ENCODE results near the gene MRPS34.
"Not testable (repeated sequence)": the region's sequence is repeated elsewhere in the genome, so short reads cannot be mapped to it uniquely, and the experiment has no call there.

The MRPS34 gene

DNA sequence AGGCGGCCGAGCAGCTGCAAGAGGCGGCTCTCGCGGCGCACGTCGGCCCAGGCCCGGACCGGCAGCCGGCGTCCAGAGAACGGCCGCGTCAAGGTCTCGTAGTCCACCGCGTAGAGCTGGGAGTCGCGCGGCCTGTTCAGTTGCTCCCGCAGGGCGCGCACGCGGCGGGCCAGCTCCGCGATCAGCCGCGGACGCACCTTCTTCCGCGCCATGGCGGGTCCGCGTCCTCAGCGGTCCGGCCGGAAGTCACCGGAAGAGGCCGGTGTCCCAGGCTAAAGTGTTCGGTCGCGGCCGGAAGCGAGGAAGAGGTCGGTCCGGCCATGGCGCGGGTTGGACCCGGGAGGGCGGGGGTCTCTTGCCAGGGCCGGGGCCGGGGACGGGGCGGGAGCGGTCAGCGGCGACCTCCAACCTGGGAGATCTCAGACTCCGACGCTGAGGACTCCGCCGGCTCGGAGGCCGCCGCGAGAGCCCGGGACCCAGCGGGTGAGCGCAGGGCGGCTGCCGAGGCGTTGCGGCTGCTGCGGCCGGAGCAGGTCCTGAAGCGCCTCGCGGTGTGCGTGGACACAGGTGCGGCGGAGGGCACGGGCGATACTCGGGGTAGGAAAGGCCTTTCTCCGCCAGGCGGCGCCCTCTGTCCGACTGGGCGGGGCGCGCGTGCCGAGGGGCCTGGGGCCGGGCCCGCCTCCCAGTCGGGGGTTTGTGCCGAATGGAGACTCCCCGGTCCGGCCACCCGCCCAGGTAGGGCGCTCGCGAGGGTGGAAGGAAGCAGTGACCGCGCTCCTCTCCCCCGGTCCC lies at the start of gene MRPS34:
TSS of gene MRPS34 (minus strand) at position 227 of the 795 bp plus-strand sequence. CDS start at position 212, 15 bp downstream.
- peak; percentile 55 to 65 for DNase-seq (ENCODE audit: low read depth in 2 of 2)

DNA sequence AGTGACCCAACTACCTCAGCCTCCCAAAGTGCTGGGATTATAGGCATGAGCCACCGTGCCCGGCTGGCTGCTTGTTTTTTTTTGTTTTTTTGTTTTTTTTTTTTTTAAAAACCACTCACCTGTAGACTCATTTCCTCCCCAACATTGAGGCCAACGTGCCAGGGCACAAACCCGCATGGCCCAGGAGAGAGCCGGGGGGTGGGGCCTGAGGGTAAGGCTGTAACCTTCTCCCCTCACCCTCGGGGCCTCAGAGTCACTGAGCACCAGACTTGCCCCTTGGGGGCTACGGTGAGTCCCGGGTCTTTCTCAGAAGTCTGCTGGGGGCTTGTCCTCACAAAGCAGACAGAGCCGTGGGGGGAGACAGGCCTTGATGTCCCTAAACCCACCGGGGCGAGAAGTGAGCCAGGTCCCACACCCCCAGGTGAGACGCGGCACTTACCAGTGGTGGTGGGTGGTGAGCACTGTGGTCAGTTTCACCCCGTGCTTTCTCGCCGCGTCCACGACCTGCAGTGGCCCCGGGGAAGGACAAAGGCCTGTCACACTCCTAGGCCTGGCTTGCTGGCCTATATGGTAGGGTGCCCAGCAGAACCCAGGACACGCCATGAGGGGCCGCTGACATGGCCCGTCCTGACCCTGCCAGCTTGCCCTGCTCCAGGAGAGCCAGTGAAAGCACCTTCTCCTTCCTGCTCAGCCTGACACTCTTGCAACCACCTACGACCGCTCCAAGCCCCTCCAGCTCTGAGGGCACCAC lies 49.1 kb upstream of the MRPS34 start:
- no peak for DNase-seq (ENCODE audit: low read depth in 2 of 2)

DNA sequence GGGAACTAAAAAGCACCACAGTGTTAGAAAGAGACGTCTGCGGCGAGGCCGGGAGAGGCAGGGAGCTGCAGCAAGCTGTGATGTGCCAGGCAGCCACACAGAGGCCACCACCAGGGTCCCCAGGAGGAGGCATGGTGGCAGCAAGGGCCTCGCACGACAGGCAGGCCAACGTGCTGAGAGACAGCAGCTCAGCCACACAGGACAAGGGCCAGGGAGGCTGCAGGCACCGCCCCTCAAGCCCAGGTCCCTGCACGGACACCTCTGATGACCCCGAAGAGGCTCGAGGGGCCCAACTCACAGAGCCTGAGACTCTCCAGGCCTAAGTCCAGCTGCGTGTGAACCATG lies 48.0 kb upstream of the MRPS34 start:
- no peak for DNase-seq (ENCODE audit: low read depth in 2 of 2)

- no peak for DNase-seq (ENCODE audit: low read depth in 2 of 2)
Measured at GRCh38 chr16:1820096-1820945, 47.4 kb upstream of the MRPS34 start.

DNA sequence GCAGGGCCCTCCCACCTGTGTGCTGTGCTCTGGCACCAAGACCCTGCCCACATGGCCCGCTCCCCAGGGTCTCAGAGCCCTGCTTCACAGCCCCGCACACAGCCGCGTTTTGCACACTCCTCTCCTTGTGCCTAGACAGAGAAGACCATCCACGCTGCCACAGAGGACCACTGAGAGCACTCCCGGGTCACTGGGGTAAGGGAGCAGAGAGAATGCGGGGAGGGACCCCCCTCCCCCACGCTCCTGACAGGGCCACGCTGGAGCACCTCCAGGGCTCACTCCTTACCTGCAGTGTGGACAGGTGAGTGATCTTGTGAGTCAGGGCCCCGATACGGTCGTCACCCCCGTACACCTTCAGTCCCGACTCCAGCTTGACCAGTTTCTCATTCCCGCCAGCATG lies 46.7 kb upstream of the MRPS34 start:
- no peak for DNase-seq (ENCODE audit: low read depth in 2 of 2)

DNA sequence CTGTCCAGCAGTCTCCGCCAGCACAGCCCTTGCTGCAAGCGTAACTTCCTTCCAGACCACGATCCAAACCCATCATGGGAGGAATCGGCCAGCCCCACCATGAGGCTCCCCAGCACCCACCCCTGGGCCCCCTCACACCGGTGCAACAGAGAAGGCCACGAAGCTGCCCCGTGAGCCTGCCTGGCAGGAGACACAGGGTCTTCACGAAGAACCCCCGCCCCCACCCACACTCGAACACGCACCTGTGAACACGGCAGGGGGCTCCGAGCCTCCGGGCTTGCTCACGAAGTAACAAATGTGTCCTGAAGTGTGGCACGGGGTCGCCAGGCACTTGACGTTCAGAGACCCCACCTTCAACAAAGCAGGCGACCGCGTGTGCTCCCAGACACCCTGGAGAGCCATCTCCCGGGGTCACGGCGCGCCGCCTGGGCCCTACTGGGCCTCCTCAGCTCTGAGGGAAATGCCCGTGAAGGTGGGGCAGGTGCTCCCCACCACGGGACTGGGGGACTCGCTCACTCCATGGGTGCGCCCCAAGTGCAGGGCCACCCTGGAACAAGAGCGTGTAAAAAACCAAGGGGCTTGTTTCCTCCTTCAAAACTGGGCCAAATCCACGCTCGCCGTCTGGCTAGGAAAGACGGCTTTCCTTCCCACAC lies 46.1 kb upstream of the MRPS34 start:
- no peak for DNase-seq (ENCODE audit: low read depth in 2 of 2)

DNA sequence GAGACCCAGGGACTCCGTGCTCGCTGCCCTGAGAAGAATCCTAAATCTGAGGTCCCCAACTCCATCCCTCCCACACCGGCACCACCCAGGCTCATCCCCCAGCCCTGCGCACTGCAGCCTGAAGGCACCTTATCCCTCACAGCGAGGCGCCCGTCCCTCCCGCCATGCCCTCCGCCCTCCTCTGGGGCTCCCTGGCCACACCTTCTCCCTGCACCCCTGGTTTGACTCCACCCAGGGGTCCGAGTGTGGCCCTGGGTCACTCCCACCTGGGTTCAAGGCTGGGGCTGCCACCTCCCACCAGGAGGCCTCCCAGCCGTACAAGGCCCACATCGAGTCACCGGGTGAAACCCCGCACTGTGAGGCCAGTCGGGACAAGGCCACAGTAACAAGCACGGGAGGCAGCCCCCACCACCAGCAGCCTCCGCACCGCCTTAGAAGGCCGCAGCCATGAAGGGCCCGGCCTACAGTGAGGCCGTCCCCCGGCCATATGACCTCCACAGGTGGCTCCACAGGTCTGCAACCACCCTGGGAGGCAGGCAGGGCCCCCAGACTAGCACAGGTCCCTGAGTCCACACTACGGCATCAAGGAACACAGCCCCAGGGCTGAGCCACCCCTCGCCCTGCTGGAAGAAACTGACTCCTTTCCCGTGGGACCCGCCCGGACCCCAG lies 45.4 kb upstream of the MRPS34 start:
- no peak for DNase-seq (ENCODE audit: low read depth in 2 of 2)

DNA sequence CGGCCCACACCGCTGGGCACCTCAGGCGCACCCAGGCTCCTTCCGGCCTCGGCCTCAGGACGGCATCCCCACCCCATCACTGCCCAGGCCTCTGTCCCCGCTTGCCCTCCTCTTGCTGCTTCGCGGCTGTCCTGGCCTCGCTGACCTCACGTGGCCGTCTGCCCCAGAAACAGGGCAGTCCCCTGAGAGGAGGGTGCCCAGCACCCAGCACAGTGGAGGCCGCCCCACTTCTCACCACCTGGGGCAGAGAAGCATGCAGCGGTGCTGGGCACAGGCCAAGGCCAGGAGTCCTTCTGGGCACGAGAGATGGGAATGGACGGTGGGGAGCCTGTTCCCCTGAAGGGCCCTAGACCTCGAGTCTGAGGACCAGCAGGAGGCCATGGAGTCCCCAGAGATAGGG lies 44.8 kb upstream of the MRPS34 start:
- DNase-seq (ENCODE audit: low read depth in 2 of 2) = no peak

GRCh38 chr16:1817276-1817589 lies 44.3 kb upstream of the MRPS34 start:
- DNase-seq (ENCODE audit: low read depth in 2 of 2) = no peak

DNA sequence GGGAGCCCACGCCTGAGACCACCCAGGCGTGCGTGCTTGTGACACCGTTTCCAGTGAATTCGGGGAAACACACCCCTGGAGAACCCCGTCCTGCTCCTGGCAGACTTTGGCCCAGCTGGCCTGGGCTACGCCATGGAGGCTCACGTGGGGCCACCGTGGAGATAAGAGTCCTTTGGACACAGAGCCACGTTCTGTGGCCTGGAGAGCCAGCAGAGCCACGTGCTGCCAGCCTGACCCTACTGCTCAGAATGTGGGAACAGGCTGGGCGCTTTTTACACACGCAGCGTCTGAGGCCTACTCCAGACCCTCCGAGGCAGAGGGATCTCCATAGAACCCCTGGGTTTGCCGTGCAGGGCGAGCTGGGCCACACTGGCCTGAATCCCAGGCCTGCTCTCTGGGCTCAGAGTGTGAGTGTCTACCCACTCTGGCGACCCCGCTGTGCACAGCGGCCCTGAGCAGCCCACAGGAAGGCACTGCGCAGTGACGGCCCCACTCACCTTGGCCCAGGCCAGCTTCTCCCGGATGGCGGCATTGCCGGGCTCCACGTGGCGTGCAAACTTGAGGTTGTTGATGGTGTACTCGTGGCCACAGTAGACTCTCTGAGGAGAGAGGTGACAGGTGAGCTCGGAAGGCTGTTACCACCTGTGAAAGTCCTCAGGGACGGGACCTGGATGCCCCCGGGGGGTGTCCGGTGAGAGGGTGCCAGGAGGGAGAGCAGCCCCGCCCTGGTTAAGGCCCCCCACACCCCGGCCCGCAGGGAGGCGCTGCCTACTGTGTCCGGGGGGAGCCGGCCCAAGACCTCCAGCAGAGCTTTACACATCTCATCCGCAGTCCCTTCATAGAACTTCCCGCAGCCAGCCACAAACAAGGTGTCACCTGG lies 43.7 kb upstream of the MRPS34 start:
- DNase-seq (ENCODE audit: low read depth in 2 of 2) = no peak

- no peak for DNase-seq (ENCODE audit: low read depth in 2 of 2)
Measured at GRCh38 chr16:1815461-1815860, 42.5 kb upstream of the MRPS34 start.

DNA sequence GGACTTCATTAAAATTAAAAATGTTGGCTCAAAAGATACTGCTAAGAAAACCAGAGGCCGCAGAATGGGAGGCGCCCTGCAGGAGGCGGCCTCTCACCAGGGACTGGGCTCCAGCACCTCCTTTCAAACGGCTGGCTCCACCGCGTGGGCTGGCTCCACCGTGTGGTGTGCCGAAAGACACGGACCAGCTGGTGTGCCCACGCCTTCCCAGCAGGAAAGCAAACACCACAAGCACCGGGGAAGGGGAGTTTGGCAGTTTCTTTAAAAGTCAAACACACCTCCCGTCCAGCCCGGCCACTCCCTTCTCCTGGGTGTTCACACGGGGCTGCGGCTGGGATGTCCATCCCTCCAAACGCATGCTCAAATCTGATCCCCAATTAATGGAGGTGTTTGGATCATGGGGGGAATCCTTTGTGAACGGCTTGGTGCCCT lies 39.8 kb upstream of the MRPS34 start:
- no peak for DNase-seq (ENCODE audit: low read depth in 2 of 2)

GRCh38 chr16:1810536-1810935 lies 37.6 kb upstream of the MRPS34 start:
- no peak for DNase-seq (ENCODE audit: low read depth in 2 of 2)

- DNase-seq (ENCODE audit: low read depth in 2 of 2) = no peak
Measured at GRCh38 chr16:1810106-1810505, 37.2 kb upstream of the MRPS34 start.

- no peak for DNase-seq (ENCODE audit: low read depth in 2 of 2)
Measured at GRCh38 chr16:1809281-1809801, 36.4 kb upstream of the MRPS34 start.

DNA sequence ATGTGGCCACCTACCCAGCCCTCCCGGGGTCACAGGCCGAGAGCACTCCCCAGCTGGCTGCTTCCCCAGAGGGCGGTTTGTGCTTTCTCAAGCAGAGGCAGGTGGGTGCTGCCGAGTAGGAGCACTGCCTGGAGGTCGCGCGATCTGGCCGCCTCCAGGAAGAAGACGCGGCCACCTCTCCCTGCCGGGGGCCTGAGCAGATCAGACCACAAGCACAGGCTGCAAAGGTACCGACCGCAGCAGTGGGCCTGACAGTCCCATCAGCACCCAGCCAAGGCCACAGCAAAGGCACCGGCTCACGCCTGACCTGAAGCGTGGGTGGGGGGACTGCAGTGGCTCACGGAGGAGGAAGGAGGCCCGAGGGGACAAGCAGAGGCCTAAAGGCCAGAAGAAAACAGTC lies 35.8 kb upstream of the MRPS34 start:
- DNase-seq (ENCODE audit: low read depth in 2 of 2) = no peak

- DNase-seq (ENCODE audit: low read depth in 2 of 2) = no peak
Measured at GRCh38 chr16:1807626-1808025, 34.7 kb upstream of the MRPS34 start.

DNA sequence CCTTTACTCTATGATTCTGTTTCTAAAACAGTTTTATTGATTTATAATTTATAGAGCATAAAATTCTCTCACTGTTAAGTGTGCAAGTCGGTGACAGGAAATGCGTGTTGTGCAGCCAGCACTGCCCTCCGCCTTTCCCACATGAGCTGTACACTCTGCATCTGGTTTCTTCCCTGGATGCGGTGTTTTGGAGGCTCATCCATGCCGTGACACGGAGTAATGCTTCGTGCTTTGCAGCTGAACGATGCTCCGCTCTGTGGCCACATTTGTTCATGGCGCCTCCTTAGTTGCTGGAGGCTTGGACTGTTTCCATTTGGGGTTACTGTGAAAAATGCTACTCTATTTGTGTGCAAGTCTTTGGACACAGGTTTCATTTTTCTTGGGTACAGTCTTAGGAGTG lies 27.8 kb upstream of the MRPS34 start:
- no peak for DNase-seq (ENCODE audit: low read depth in 2 of 2)

DNA sequence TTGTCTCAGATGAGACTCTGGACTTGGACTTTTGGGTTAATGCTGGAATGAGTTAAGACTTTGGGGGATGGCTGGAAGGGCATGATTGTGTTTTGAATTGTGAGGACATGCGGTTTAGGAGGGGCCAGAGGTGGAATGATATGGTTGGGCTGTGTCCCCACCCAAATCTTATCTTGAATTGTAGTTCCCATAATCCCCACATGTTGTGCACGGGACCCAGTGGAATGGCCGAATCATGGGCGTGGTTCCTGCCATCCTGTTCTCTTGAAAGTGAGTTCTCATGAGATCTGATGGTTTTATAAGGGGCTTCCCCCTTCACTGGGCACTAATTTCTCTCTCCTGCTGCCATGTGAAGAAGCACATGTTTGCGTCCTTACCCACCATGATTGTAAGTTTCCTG lies 26.3 kb upstream of the MRPS34 start:
- DNase-seq (ENCODE audit: low read depth in 2 of 2) = not testable (repeated sequence)
